ENCODE data around the gene ZNF717.

DNA sequence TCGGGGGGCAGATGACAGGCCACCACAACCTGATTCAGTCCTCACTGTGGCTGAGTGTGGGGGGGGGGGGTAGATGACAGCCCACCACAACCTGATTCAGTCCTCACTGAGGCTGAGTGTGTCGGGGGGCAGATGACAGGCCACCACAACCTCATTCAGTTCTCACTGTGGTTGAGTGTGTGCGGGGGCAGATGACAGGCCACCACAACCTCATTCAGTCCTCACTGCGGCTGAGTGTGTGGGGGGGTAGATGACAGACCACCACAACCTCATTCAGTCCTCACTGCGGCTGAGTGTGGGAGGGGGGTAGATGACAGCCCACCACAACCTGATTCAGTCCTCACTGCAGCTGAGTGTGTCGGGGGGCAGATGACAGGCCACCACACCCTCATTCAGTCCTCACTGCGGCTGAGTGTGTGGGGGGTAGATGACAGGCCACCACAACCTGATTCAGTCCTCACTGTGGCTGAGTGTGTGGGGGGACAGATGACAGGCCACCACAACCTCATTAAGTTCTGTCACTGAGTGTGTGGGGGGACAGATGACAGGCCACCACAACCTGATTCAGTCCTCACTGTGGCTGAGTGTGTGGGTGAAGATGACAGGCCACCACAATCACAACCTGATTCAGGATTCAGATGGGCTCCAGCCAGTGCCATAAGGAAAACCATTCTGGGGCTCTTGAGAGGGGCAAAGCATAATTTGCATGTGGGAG lies 16.9 kb downstream of the ZNF717 start:
- TF ChIP-seq, protein P1, sequence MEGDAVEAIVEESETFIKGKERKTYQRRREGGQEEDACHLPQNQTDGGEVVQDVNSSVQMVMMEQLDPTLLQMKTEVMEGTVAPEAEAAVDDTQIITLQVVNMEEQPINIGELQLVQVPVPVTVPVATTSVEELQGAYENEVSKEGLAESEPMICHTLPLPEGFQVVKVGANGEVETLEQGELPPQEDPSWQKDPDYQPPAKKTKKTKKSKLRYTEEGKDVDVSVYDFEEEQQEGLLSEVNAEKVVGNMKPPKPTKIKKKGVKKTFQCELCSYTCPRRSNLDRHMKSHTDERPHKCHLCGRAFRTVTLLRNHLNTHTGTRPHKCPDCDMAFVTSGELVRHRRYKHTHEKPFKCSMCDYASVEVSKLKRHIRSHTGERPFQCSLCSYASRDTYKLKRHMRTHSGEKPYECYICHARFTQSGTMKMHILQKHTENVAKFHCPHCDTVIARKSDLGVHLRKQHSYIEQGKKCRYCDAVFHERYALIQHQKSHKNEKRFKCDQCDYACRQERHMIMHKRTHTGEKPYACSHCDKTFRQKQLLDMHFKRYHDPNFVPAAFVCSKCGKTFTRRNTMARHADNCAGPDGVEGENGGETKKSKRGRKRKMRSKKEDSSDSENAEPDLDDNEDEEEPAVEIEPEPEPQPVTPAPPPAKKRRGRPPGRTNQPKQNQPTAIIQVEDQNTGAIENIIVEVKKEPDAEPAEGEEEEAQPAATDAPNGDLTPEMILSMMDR (IDR thresholded peaks at IDR 0.05) = no peak
- TF ChIP-seq TAF1 (IDR thresholded peaks at IDR 0.05; ENCODE audit: borderline replicate concordance, low read depth, low read length) (no peak), POLR2AphosphoS5 (IDR thresholded peaks at IDR 0.05; ENCODE audit: low read depth, low read length) (no peak), EZH2phosphoT487 (IDR thresholded peaks at IDR 0.05; ENCODE audit: borderline replicate concordance, low read depth) (no peak), EP300 (IDR thresholded peaks at IDR 0.05; ENCODE audit: borderline replicate concordance in 1 of 2, low read depth in 1 of 2, low read length in 1 of 2) (no peak), MXI1 (IDR thresholded peaks at IDR 0.05; ENCODE audit: low read depth, low read length) (no peak), RCOR1 (IDR thresholded peaks at IDR 0.05; ENCODE audit: low read length) (no peak), RAD21 (IDR thresholded peaks at IDR 0.05; ENCODE audit: low read length) (no peak), SMC3 (IDR thresholded peaks at IDR 0.05; ENCODE audit: low read depth, low read length) (no peak), JUND (IDR thresholded peaks at IDR 0.05) (no peak), TCF12 (IDR thresholded peaks at IDR 0.05) (no peak)
- TF ChIP-seq, protein P2, sequence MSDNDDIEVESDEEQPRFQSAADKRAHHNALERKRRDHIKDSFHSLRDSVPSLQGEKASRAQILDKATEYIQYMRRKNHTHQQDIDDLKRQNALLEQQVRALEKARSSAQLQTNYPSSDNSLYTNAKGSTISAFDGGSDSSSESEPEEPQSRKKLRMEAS (IDR thresholded peaks at IDR 0.05; ENCODE audit: low read depth) = no peak
- TF ChIP-seq, protein P3, sequence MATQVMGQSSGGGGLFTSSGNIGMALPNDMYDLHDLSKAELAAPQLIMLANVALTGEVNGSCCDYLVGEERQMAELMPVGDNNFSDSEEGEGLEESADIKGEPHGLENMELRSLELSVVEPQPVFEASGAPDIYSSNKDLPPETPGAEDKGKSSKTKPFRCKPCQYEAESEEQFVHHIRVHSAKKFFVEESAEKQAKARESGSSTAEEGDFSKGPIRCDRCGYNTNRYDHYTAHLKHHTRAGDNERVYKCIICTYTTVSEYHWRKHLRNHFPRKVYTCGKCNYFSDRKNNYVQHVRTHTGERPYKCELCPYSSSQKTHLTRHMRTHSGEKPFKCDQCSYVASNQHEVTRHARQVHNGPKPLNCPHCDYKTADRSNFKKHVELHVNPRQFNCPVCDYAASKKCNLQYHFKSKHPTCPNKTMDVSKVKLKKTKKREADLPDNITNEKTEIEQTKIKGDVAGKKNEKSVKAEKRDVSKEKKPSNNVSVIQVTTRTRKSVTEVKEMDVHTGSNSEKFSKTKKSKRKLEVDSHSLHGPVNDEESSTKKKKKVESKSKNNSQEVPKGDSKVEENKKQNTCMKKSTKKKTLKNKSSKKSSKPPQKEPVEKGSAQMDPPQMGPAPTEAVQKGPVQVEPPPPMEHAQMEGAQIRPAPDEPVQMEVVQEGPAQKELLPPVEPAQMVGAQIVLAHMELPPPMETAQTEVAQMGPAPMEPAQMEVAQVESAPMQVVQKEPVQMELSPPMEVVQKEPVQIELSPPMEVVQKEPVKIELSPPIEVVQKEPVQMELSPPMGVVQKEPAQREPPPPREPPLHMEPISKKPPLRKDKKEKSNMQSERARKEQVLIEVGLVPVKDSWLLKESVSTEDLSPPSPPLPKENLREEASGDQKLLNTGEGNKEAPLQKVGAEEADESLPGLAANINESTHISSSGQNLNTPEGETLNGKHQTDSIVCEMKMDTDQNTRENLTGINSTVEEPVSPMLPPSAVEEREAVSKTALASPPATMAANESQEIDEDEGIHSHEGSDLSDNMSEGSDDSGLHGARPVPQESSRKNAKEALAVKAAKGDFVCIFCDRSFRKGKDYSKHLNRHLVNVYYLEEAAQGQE (IDR thresholded peaks at IDR 0.05; ENCODE audit: low read depth, low read length) = no peak
- TF ChIP-seq, protein P4, sequence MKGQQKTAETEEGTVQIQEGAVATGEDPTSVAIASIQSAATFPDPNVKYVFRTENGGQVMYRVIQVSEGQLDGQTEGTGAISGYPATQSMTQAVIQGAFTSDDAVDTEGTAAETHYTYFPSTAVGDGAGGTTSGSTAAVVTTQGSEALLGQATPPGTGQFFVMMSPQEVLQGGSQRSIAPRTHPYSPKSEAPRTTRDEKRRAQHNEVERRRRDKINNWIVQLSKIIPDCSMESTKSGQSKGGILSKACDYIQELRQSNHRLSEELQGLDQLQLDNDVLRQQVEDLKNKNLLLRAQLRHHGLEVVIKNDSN (IDR thresholded peaks at IDR 0.05; ENCODE audit: borderline replicate concordance, low read depth) = no peak
